ENCODE data around the gene RGCC. TPM values are rescaled to one million over a fixed set of nuclear protein-coding genes. Genes with fewer than 3 reads are reported as not detected.

Gene RGCC
- total RNA-seq, 2 donors from 2014 or later = 5.4 TPM

DNA sequence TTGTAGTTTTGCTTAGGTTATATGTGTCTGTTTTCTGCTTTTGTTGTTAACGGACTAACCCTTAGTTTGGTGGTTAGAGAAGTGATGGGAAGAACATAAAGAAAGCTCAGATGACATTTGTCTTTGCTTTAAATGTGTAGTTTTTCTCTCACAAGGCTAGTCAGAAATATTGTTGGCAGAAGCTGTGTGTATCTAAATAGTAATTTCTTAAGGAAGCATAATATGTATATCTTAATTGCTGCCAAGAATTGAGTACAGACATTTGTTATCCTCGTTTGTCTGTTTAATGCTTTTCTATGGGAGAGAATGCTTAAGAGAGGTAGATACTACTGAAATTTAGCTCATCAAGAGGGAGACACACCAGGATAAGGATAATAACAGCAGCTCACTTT is 2.7 kb downstream of the RGCC start:
- peaks cover 2% of the 10 kb centered on the region for H3K36me3 Mint-ChIP-seq (ENCODE audit: low read depth)
- Histone ChIP-seq H3K27ac (ENCODE audit: low read depth, low read length) (no peak overlapping the region), H3K4me1 (ENCODE audit: control insufficient read depth, insufficient read depth, low read length) (peaks cover 5% of the 10 kb centered on the region), H3K9me3 (ENCODE audit: control insufficient read depth, low read length) (no peaks in the 10 kb centered on the region), H3K9ac (ENCODE audit: extremely low read depth, low read length, poor library complexity, severe bottlenecking) (no peak overlapping the region), H3K27me3 (ENCODE audit: control insufficient read depth, insufficient read depth, low read length, poor library complexity, severe bottlenecking) (peaks cover 74% of the 10 kb centered on the region), H3K4me3 (ENCODE audit: low read length) (no peak overlapping the region), H3K36me3 (ENCODE audit: control insufficient read depth, insufficient read depth, low read length) (no peaks in the 10 kb centered on the region)
- TF ChIP-seq, protein P1, sequence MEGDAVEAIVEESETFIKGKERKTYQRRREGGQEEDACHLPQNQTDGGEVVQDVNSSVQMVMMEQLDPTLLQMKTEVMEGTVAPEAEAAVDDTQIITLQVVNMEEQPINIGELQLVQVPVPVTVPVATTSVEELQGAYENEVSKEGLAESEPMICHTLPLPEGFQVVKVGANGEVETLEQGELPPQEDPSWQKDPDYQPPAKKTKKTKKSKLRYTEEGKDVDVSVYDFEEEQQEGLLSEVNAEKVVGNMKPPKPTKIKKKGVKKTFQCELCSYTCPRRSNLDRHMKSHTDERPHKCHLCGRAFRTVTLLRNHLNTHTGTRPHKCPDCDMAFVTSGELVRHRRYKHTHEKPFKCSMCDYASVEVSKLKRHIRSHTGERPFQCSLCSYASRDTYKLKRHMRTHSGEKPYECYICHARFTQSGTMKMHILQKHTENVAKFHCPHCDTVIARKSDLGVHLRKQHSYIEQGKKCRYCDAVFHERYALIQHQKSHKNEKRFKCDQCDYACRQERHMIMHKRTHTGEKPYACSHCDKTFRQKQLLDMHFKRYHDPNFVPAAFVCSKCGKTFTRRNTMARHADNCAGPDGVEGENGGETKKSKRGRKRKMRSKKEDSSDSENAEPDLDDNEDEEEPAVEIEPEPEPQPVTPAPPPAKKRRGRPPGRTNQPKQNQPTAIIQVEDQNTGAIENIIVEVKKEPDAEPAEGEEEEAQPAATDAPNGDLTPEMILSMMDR (conservative IDR thresholded peaks at IDR 0.05) = no peak
- no peak for DNase-seq
- 93 to 96% methylated on average over 2 of the region's 2 CpGs for WGBS, 2 experiments (ENCODE audit: insufficient coverage in 1 of 2, insufficient read length in 1 of 2)
- H3K4me1 Mint-ChIP-seq = peaks cover 2% of the 10 kb centered on the region
- no peak overlapping the region for H3K4me3 Mint-ChIP-seq
- peaks cover 62% of the 10 kb centered on the region for H3K27me3 Mint-ChIP-seq (ENCODE audit: insufficient read depth)
- no peaks in the 10 kb centered on the region for H3K9me3 Mint-ChIP-seq
- H3K27ac Mint-ChIP-seq = no peak overlapping the region

DNA sequence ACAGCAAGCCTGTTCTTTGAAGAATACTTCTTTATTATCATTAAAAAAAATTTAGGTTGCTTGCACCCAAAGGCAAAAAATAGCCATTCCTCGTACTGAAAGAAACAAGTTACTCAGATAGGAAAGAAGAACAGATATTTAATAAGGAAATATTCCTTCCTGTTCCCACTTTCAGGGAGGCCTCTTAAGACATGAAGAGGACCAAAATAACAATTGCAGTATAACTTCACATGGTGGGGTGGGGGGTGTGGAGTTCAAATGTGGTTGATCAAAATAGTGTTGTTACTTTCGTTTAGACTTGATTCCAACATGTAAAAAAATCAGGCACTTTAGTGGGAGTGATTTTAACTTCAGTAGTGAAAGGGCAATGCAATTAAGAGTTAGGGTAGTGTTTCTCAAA is 3.6 kb downstream of the RGCC start:
- Histone ChIP-seq H3K27me3 (ENCODE audit: control insufficient read depth, insufficient read depth, low read length, poor library complexity, severe bottlenecking) (peaks cover 66% of the 10 kb centered on the region), H3K9me3 (ENCODE audit: control insufficient read depth, low read length) (no peaks in the 10 kb centered on the region), H3K27ac (ENCODE audit: low read depth, low read length) (no peak overlapping the region), H3K4me1 (ENCODE audit: control insufficient read depth, insufficient read depth, low read length) (peaks cover 5% of the 10 kb centered on the region), H3K36me3 (ENCODE audit: control insufficient read depth, insufficient read depth, low read length) (no peaks in the 10 kb centered on the region), H3K9ac (ENCODE audit: extremely low read depth, low read length, poor library complexity, severe bottlenecking) (no peak overlapping the region), H3K4me3 (ENCODE audit: low read length) (no peak overlapping the region)
- no peak for DNase-seq
- Mint-ChIP-seq H3K36me3 (ENCODE audit: low read depth) (peaks cover 2% of the 10 kb centered on the region), H3K9me3 (no peaks in the 10 kb centered on the region), H3K4me1 (peaks cover 2% of the 10 kb centered on the region), H3K27ac (no peak overlapping the region), H3K27me3 (ENCODE audit: insufficient read depth) (peaks cover 53% of the 10 kb centered on the region), H3K4me3 (no peak overlapping the region)
- TF ChIP-seq, protein P1 (conservative IDR thresholded peaks at IDR 0.05) = no peak
- WGBS, 2 experiments (ENCODE audit: insufficient coverage in 1 of 2, insufficient read length in 1 of 2) = 36% methylated on average over 2 of the region's 2 CpGs; no CpG with 5 or more reads in 1 of the 2 experiments

DNA sequence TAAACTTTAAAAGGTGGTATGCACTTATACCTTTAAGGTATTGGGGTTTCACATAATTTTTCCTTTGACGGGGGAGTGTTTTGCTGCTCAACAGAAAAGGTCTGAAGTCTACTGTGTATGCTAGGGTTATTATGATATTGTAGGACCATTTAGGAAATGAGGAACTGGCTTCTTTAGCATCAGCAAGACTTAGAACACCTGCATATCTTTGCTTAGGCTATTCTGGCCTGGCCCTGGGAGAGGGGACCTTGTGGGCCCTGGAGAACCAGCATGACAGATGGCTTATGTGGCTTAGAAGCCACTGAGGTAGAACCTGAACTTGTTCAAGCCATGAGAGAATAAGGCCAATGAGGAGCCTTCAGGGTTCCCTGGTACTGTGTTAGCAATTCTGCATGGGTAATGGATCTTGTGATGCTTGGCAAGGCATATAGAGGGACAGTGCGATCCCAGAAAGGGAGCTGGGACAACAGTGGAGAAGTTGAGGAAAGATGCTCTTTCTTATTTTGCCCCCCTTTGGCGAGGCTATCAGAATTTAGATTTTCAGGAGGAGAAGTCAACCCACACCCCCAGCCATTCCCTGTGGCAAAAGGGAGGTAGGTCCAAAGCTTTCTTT is 4.3 kb downstream of the RGCC start:
- 92 to 100% methylated on average over 2 to 3 of the region's 3 CpGs for WGBS, 2 experiments (ENCODE audit: insufficient coverage in 1 of 2, insufficient read length in 1 of 2)
- H3K27me3 ChIP-seq (ENCODE audit: control insufficient read depth, insufficient read depth, low read length, poor library complexity, severe bottlenecking) = peaks cover 59% of the 10 kb centered on the region
- no peak overlapping the region for H3K9ac ChIP-seq (ENCODE audit: extremely low read depth, low read length, poor library complexity, severe bottlenecking)

More for the DNA sequence above, 4.3 kb downstream of the RGCC start:
- peaks cover 5% of the 10 kb centered on the region for H3K4me1 ChIP-seq (ENCODE audit: control insufficient read depth, insufficient read depth, low read length)
- no peak overlapping the region for H3K4me3 ChIP-seq (ENCODE audit: low read length)
- Mint-ChIP-seq H3K4me3 (no peak overlapping the region), H3K27me3 (ENCODE audit: insufficient read depth) (peaks cover 46% of the 10 kb centered on the region), H3K4me1 (peaks cover 2% of the 10 kb centered on the region), H3K36me3 (ENCODE audit: low read depth) (peaks cover 2% of the 10 kb centered on the region), H3K27ac (no peak overlapping the region), H3K9me3 (no peaks in the 10 kb centered on the region)
- H3K36me3 ChIP-seq (ENCODE audit: control insufficient read depth, insufficient read depth, low read length) = no peaks in the 10 kb centered on the region
- DNase-seq = no peak
- H3K9me3 ChIP-seq (ENCODE audit: control insufficient read depth, low read length) = no peaks in the 10 kb centered on the region
- H3K27ac ChIP-seq (ENCODE audit: low read depth, low read length) = no peak overlapping the region
- TF ChIP-seq, protein P1 (conservative IDR thresholded peaks at IDR 0.05) = no peak

All from endodermal cell (in vitro differentiated cells).